Measurements from ENCODE around the gene HSPB8.

DNA sequence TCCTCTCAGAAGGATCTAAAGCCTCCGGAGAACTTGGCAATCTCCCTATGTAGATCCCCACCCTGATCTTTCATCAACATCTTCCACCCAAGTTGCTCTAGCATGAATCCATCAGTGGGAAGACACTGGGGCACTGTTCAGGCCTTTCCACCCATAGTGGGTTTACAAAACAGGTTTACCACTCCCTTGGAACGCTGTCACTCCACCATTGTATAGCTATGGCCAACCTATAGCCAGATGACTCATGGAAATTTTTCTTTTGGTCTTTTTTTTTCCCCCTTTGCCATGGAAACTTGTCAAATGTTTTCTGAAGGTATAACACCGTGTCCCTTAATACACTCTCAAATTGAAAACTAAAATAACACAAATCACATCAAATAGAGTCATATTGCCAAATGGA is 10.8 kb upstream of the HSPB8 start:
- TF ChIP-seq CTCF (IDR thresholded peaks at IDR 0.05; ENCODE audit: low read length): no peak
- no peak for TF ChIP-seq EZH2 (IDR thresholded peaks at IDR 0.05; ENCODE audit: borderline replicate concordance, low read length)
